ENCODE data around the gene ERBB2. TPM values are rescaled to one million over a fixed set of nuclear protein-coding genes. Genes with fewer than 3 reads are reported as not detected.

Gene ERBB2
- total and polyA plus RNA-seq, 2 of the 8 experiments (the other 6 are each of a cell fraction or from before 2014, with no cell fraction given): 183 to 394 TPM

GRCh38 chr17:39717660-39718059 is 17.8 kb downstream of the ERBB2 start:
- no peak overlapping the region for H3K4me3 ChIP-seq (ENCODE audit: extremely low read depth in 1 of 4, insufficient read depth in 2 of 4, low read depth in 3 of 4, low read length in 4 of 4)
- H3K56ac ChIP-seq (replicated peaks; ENCODE audit: insufficient read length, low read depth, low read length): no peak overlapping the region
- H4K91ac ChIP-seq (replicated peaks; ENCODE audit: insufficient read length, low read length): no peak overlapping the region
- no peak for FAIRE-seq
- H4K20me1 ChIP-seq (replicated peaks in 1 of 2; ENCODE audit: control insufficient read depth in 1 of 2, insufficient read depth in 2 of 2, low read length in 2 of 2): peaks cover 7 to 10% of the 10 kb centered on the region in 2 experiments
- H4K5ac ChIP-seq (ENCODE audit: insufficient read length, low read depth, low read length): no peak overlapping the region
- no peak overlapping the region for H3K9ac ChIP-seq (replicated peaks in 1 of 4; ENCODE audit: extremely low read depth in 1 of 4, low read depth in 3 of 4, low read length in 3 of 4)
- peaks cover 0 to under 1% of the 10 kb centered on the region in 2 experiments; a peak in 2 of 4 replicates for H3K79me2 ChIP-seq (ENCODE audit: control insufficient read depth in 1 of 2, insufficient read depth in 2 of 2, low read length in 2 of 2)
- H3K4ac ChIP-seq (replicated peaks; ENCODE audit: insufficient read length, low read depth, low read length): no peak overlapping the region
- no peak overlapping the region for H3K14ac ChIP-seq (ENCODE audit: insufficient read length)
- POLR2A ChIA-PET (ENCODE audit: partially characterized antibody): interaction anchor here (0.7 to 3.8 kb wide), 3 partner anchors 12 to 19 kb away, joined by 3 to 34 read pairs (median 19); partner anchors contain the start of genes ERBB2 and MIEN1
- H2BK12ac ChIP-seq (ENCODE audit: low read depth, low read length): no peak overlapping the region
- H3K18ac ChIP-seq (ENCODE audit: extremely low read depth, low read length): no peak overlapping the region
- no peak overlapping the region for H2BK20ac ChIP-seq (ENCODE audit: low read length)
- no peak overlapping the region for H2BK5ac ChIP-seq (ENCODE audit: low read depth, low read length)
- H3K27me3 ChIP-seq (replicated peaks in 1 of 4; ENCODE audit: control insufficient read depth in 3 of 4, extremely low read depth in 1 of 4, insufficient read depth in 3 of 4, low read length in 3 of 4): no peaks in the 10 kb centered on the region
- peaks cover 2% of the 10 kb centered on the region; the same call in 1 of the 2 replicates for H3K79me1 ChIP-seq (ENCODE audit: low read depth, low read length)
- no peak overlapping the region for H2BK15ac ChIP-seq (ENCODE audit: low read length)
- no peak overlapping the region for H3K27ac ChIP-seq (ENCODE audit: low read depth, low read length)
- DNase-seq (ENCODE audit: low read depth in 1 of 2, low spot score in 2 of 2): no peak
- H2AFZ ChIP-seq (ENCODE audit: low read length): no peak overlapping the region
- H3K23ac ChIP-seq (ENCODE audit: insufficient read length): no peak overlapping the region
- 95% methylated on average over 6 of the region's 6 CpGs; no CpG with 5 or more reads in 1 of the 2 experiments for whole genome bisulfite sequencing, 2 experiments (ENCODE audit: extremely low coverage in 1 of 2, insufficient coverage in 1 of 2, insufficient read length in 1 of 2, insufficient replicate concordance in 2 of 2, low coverage in 1 of 2, low lambda C conversion rate in 2 of 2, missing lambda C conversion rate in 1 of 2)
- H2BK120ac ChIP-seq (replicated peaks; ENCODE audit: low read depth, low read length): no peak overlapping the region
- CTCF ChIA-PET (ENCODE audit: partially characterized antibody): interaction anchor here (1.6 kb wide), 1 partner anchor 46 kb away, joined by 4 read pairs; no protein-coding TSS in a partner anchor
- H3K23me2 ChIP-seq (ENCODE audit: low read depth, low read length): no peaks in the 10 kb centered on the region
- no peak overlapping the region for H4K8ac ChIP-seq (ENCODE audit: extremely low read depth, insufficient read depth, low read length)
- H3K9me3 ChIP-seq (ENCODE audit: insufficient read depth in 2 of 2, low read depth in 1 of 2, low read length in 1 of 2): no peaks in the 10 kb centered on the region
- peaks cover 36 to 88% (median 64%) of the 10 kb centered on the region in 4 experiments for H3K36me3 ChIP-seq (ENCODE audit: control insufficient read depth in 2 of 4, insufficient read depth in 4 of 4, low read length in 3 of 4)
- H2AK5ac ChIP-seq (ENCODE audit: low read depth, low read length): no peak overlapping the region
- H3K4me1 ChIP-seq (replicated peaks in 1 of 4; ENCODE audit: control insufficient read depth in 3 of 4, insufficient read depth in 4 of 4, low read length in 3 of 4): no peaks in the 10 kb centered on the region
- no peak overlapping the region for H3K4me2 ChIP-seq (ENCODE audit: insufficient read depth in 1 of 2, low read depth in 2 of 2, low read length in 2 of 2)
- TF ChIP-seq RNF2 (IDR thresholded peaks at IDR 0.05; ENCODE audit: borderline replicate concordance, low read depth, low read length, missing control alignments, poor library complexity, severe bottlenecking) (no peak), SP4 (IDR thresholded peaks at IDR 0.05; ENCODE audit: low read length) (no peak)
